ENCODE measurements around the gene EFHC1.

- TF ChIP-seq CTCF (conservative IDR thresholded peaks at IDR 0.05 in 1 of 2, IDR thresholded peaks at IDR 0.05 in 1 of 2; ENCODE audit: extremely low read depth in 1 of 2, insufficient read depth in 1 of 2, low read depth in 1 of 2, low read length in 2 of 2) (no peak), EZH2 (IDR thresholded peaks at IDR 0.05; ENCODE audit: borderline replicate concordance, low read length) (no peak)
Observed at GRCh38 chr6:52518279-52518945, 98.3 kb downstream of the EFHC1 start.

Data from mammary epithelial cell (primary cell).